Neural progenitor cell (in vitro differentiated cells): ENCODE data around the gene SLC35D2. TPM values are rescaled to one million over a fixed set of nuclear protein-coding genes. Genes with fewer than 3 reads are reported as not detected.

Source experiments
- DNase-seq: peaks from one replicate; pipeline ENCODE4 v3.0.0-alpha.2; 2016; ENCODE audit warnings: low spot score
- H2AFZ ChIP-seq: fragments of 200-600 bp; sonication (generic); replicated peaks from 2 replicates; pipeline ENCODE4 v1.6.1; 2016; ENCODE audit warnings: antibody characterized with exemption
- H3F3A ChIP-seq: fragments of 200-600 bp; sonication (generic); 2 replicates; pipeline ENCODE4 v1.6.1; 2016; ENCODE audit warnings: antibody characterized with exemption, low read depth
- H3K27ac ChIP-seq: fragments of 200-600 bp; sonication (generic); 2 replicates; pipeline ENCODE4 v1.5.1; 2016; ENCODE audit warnings: mild to moderate bottlenecking
- H3K27me3 ChIP-seq: fragments of 200-600 bp; sonication (generic); 2 replicates; pipeline ENCODE4 v1.6.1; 2016; ENCODE audit warnings: mild to moderate bottlenecking, moderate library complexity
- H3K36me3 ChIP-seq: fragments of 200-600 bp; sonication (generic); 2 replicates; pipeline ENCODE4 v1.5.1; 2016
- H3K4me1 ChIP-seq: fragments of 200-600 bp; sonication (generic); 2 replicates; pipeline ENCODE4 v1.6.1; 2016; ENCODE audit warnings: mixed run types
- H3K4me2 ChIP-seq: fragments of 200-600 bp; sonication (generic); 2 replicates; pipeline ENCODE4 v1.6.1; 2016
- H3K4me3 ChIP-seq: fragments of 200-600 bp; sonication (generic); 2 replicates; pipeline ENCODE4 v1.5.1; 2016
- H3K79me2 ChIP-seq: fragments of 200-600 bp; sonication (generic); 2 replicates; pipeline ENCODE4 v1.6.1; 2016; ENCODE audit warnings: low read depth
- H3K9ac ChIP-seq: fragments of 200-600 bp; sonication (generic); 2 replicates; pipeline ENCODE4 v1.6.1; 2016
- H3K9me3 ChIP-seq: fragments of 200-600 bp; sonication (generic); 2 replicates; pipeline ENCODE4 v1.5.1; 2016; ENCODE audit warnings: low read depth
- H4K20me1 ChIP-seq: fragments of 200-600 bp; sonication (generic); 2 replicates; pipeline ENCODE4 v1.6.1; 2016; ENCODE audit warnings: low read depth
- H3K27ac Mint-ChIP-seq: 3 replicates; pipeline ENCODE4 v1.8.0; 2021; ENCODE audit warnings: mixed read lengths
- H3K27me3 Mint-ChIP-seq: 2 replicates; pipeline ENCODE4 v1.8.0; 2022; ENCODE audit warnings: low read depth, mild to moderate bottlenecking, inconsistent platforms, moderate library complexity, mixed read lengths; ENCODE audit not compliant: insufficient read depth
- H3K36me3 Mint-ChIP-seq: 3 replicates; pipeline ENCODE4 v1.8.0; 2021; ENCODE audit warnings: mixed read lengths
- H3K4me1 Mint-ChIP-seq: 3 replicates; pipeline ENCODE4 v1.8.0; 2021; ENCODE audit warnings: mixed read lengths
- H3K4me3 Mint-ChIP-seq: 3 replicates; pipeline ENCODE4 v1.8.0; 2021; ENCODE audit warnings: mild to moderate bottlenecking, moderate library complexity, mixed read lengths
- H3K9me3 Mint-ChIP-seq: 3 replicates; pipeline ENCODE4 v1.8.0; 2020; ENCODE audit warnings: mixed read lengths
- CTCF ChIP-seq: fragments of 200-600 bp; sonication (generic); IDR thresholded peaks from 2 replicates; pipeline ENCODE4 v1.5.1; 2017; ENCODE audit warnings: antibody characterized with exemption, mild to moderate bottlenecking
- EZH2 ChIP-seq: fragments of 200-600 bp; sonication (generic); IDR thresholded peaks from 2 replicates; pipeline ENCODE4 v1.6.1; 2017; ENCODE audit warnings: antibody characterized with exemption, mild to moderate bottlenecking, moderate library complexity
- EZH2phosphoT487 ChIP-seq: fragments of 200-600 bp; sonication (generic); IDR thresholded peaks from 2 replicates; pipeline ENCODE4 v1.6.1; 2017; ENCODE audit warnings: antibody characterized with exemption
- total RNA-seq: library from RNA; depleted of rRNA; stranded (reverse); fragments of >200 nt; gene quantifications from 2 replicates; pipeline ENCODE4 v1.2.3, GENCODE V29; 2015; ENCODE audit warnings: low replicate concordance

Gene SLC35D2
- total RNA-seq, 1 donor from 2014 or later = 30.1 TPM

- H2AFZ ChIP-seq = no peak overlapping the region
- no peak overlapping the region for H3K4me3 Mint-ChIP-seq
- peaks cover 14% of the 10 kb centered on the region for H3K36me3 Mint-ChIP-seq
- no peak overlapping the region for H3K27ac Mint-ChIP-seq
- DNase-seq = no peak
- H3K79me2 ChIP-seq = peaks cover 85% of the 10 kb centered on the region
- H3K9me3 ChIP-seq = no peaks in the 10 kb centered on the region
- no peak overlapping the region for H3K9ac ChIP-seq
- no peak overlapping the region for H3K27ac ChIP-seq
- H3K27me3 ChIP-seq = no peaks in the 10 kb centered on the region
- H4K20me1 ChIP-seq = peaks cover 26% of the 10 kb centered on the region
- no peak overlapping the region for H3K4me3 ChIP-seq
- no peak overlapping the region for H3K4me2 ChIP-seq
- H3K9me3 Mint-ChIP-seq = no peaks in the 10 kb centered on the region
- H3K4me1 Mint-ChIP-seq = peaks cover 8% of the 10 kb centered on the region
- peaks cover 21% of the 10 kb centered on the region for H3F3A ChIP-seq
- H3K4me1 ChIP-seq = peaks cover 7% of the 10 kb centered on the region
- H3K36me3 ChIP-seq = no peaks in the 10 kb centered on the region
- no peak for TF ChIP-seq EZH2phosphoT487
- TF ChIP-seq CTCF = no peak
- TF ChIP-seq EZH2 = no peak
- H3K27me3 Mint-ChIP-seq = peaks cover 6% of the 10 kb centered on the region
Measured at GRCh38 chr9:96413302-96414221, 30.1 kb upstream of the SLC35D2 start.

- Histone ChIP-seq H3K27me3 (no peaks in the 10 kb centered on the region), H3K9me3 (no peaks in the 10 kb centered on the region), H2AFZ (no peak overlapping the region), H3K36me3 (no peaks in the 10 kb centered on the region), H4K20me1 (peaks cover 26% of the 10 kb centered on the region), H3K4me1 (peaks cover 7% of the 10 kb centered on the region), H3K9ac (no peak overlapping the region), H3F3A (peaks cover 16% of the 10 kb centered on the region), H3K4me2 (no peak overlapping the region), H3K79me2 (peaks cover 97% of the 10 kb centered on the region), H3K27ac (no peak overlapping the region), H3K4me3 (no peak overlapping the region)
- TF ChIP-seq EZH2 (no peak), CTCF (no peak), EZH2phosphoT487 (no peak)
- Mint-ChIP-seq H3K36me3 (peaks cover 21% of the 10 kb centered on the region), H3K4me1 (peaks cover 9% of the 10 kb centered on the region), H3K27me3 (peaks cover 5% of the 10 kb centered on the region), H3K27ac (no peak overlapping the region), H3K9me3 (peaks cover 2% of the 10 kb centered on the region), H3K4me3 (no peak overlapping the region)
- no peak for DNase-seq
Measured at GRCh38 chr9:96412174-96412913, 28.8 kb upstream of the SLC35D2 start.

GRCh38 chr9:96411129-96411838 is 27.8 kb upstream of the SLC35D2 start:
- peaks cover 6% of the 10 kb centered on the region for H3K4me1 Mint-ChIP-seq
- no peaks in the 10 kb centered on the region for H3K9me3 ChIP-seq
- H3K27ac Mint-ChIP-seq = no peak overlapping the region
- DNase-seq = no peak
- H3K79me2 ChIP-seq = peaks cover 99% of the 10 kb centered on the region
- no peaks in the 10 kb centered on the region for H3K27me3 ChIP-seq
- H3K4me2 ChIP-seq = no peak overlapping the region
- H3F3A ChIP-seq = peaks cover 8% of the 10 kb centered on the region
- peaks cover 18% of the 10 kb centered on the region for H4K20me1 ChIP-seq
- no peak overlapping the region for H2AFZ ChIP-seq
- H3K36me3 ChIP-seq = no peaks in the 10 kb centered on the region
- H3K27me3 Mint-ChIP-seq = peaks cover 4% of the 10 kb centered on the region
- H3K9ac ChIP-seq = no peak overlapping the region
- H3K9me3 Mint-ChIP-seq = peaks cover 5% of the 10 kb centered on the region
- no peak overlapping the region for H3K4me3 ChIP-seq
- H3K36me3 Mint-ChIP-seq = peaks cover 25% of the 10 kb centered on the region
- no peak overlapping the region for H3K4me3 Mint-ChIP-seq
- H3K27ac ChIP-seq = no peak overlapping the region
- TF ChIP-seq EZH2phosphoT487 (no peak), CTCF (no peak), EZH2 (no peak)
- peaks cover 2% of the 10 kb centered on the region for H3K4me1 ChIP-seq
